H7 (cell line): ENCODE results near the gene TTLL9. TPM values are rescaled to one million over a fixed set of nuclear protein-coding genes. Genes with fewer than 3 reads are reported as not detected.
A peak's percentile ranks its signal among the peaks of the same experiment; 100 is the strongest.

ENCODE experiments used
- DNase-seq: peaks from one replicate; pipeline ENCODE4 v3.0.0; 2012
- H3K27me3 ChIP-seq: 2 replicates; pipeline ENCODE4 v1.6.0; 2011; ENCODE audit warnings: mild to moderate bottlenecking, low read length; ENCODE audit not compliant: control insufficient read depth, insufficient read depth
- H3K36me3 ChIP-seq: replicated peaks from 2 replicates; pipeline ENCODE4 v1.5.1; 2011; ENCODE audit warnings: low read length; ENCODE audit not compliant: control insufficient read depth, insufficient read depth
- H3K4me3 ChIP-seq: 2 replicates; pipeline ENCODE4 v1.5.1; 2011; ENCODE audit warnings: low read depth, mild to moderate bottlenecking, control low read depth, low read length, moderate library complexity; ENCODE audit not compliant: insufficient read depth
- total RNA-seq: library from RNA; depleted of rRNA; stranded (reverse); fragments of >200 nt; shearing (Covaris generic); gene quantifications from 2 replicates; pipeline ENCODE4 v1.2.3, GENCODE V29; 2014

TTLL9 gene
- total RNA-seq, 1 experiment from 2014 or later: 0.14 TPM

DNA sequence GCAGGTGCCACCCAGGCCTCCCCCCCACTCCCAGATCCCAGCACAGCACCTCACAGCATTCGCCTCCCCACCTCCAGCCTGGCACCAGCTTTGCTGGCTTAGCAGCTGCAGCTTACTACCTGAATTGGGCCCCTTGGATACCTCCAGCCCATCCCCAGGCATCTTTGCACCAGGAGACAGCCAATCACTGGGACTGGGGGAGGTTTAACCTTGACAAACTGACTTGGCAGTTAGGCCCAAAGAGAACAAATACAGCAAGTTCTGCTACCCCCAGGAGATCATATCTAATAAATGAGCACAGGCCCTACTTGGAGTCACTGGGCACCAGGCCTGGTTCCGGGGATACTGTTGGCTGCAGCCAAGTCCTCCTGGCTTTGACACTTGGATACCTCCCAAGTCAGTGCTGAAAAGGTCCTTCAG, 72.6 kb downstream of the TTLL9 start:
- H3K36me3 ChIP-seq: peaks cover 25% of the 10 kb centered on the region
- H3K27me3 ChIP-seq: no peaks in the 10 kb centered on the region
- no peak overlapping the region for H3K4me3 ChIP-seq
- no peak for DNase-seq

DNA sequence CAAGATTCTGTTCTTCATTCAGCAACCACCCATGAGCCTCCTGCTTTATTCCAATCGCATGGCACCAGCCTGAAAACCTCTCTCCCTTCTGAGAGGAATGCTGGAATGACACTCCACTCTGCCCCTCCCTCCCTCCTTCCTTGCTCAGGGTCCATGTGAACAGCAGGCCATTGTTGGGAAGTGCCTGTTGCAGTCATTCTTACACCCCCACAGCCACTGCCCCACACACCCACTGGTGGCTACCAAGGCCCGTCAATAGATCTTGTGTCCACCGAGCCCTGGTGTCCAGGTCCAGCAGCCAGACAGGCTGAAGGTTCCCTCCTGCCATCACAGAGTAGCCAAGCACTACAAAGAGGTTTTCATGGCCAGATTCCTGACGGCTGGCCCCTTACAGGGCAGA, 74.9 kb downstream of the TTLL9 start:
- DNase-seq: no peak
- peaks cover 37% of the 10 kb centered on the region for H3K36me3 ChIP-seq
- no peaks in the 10 kb centered on the region for H3K27me3 ChIP-seq

GRCh38 chr20:31945785-31946184, 75.4 kb downstream of the TTLL9 start:
- Histone ChIP-seq H3K4me3 (no peak overlapping the region), H3K27me3 (no peaks in the 10 kb centered on the region), H3K36me3 (peaks cover 37% of the 10 kb centered on the region)
- no peak for DNase-seq

More for the DNA sequence above, 74.9 kb downstream of the TTLL9 start:
- H3K4me3 ChIP-seq: no peak overlapping the region

- Histone ChIP-seq H3K4me3 (no peak overlapping the region), H3K27me3 (no peaks in the 10 kb centered on the region), H3K36me3 (peaks cover 37% of the 10 kb centered on the region)
- DNase-seq: no peak
Observed at GRCh38 chr20:31948008-31948407, 77.6 kb downstream of the TTLL9 start.

DNA sequence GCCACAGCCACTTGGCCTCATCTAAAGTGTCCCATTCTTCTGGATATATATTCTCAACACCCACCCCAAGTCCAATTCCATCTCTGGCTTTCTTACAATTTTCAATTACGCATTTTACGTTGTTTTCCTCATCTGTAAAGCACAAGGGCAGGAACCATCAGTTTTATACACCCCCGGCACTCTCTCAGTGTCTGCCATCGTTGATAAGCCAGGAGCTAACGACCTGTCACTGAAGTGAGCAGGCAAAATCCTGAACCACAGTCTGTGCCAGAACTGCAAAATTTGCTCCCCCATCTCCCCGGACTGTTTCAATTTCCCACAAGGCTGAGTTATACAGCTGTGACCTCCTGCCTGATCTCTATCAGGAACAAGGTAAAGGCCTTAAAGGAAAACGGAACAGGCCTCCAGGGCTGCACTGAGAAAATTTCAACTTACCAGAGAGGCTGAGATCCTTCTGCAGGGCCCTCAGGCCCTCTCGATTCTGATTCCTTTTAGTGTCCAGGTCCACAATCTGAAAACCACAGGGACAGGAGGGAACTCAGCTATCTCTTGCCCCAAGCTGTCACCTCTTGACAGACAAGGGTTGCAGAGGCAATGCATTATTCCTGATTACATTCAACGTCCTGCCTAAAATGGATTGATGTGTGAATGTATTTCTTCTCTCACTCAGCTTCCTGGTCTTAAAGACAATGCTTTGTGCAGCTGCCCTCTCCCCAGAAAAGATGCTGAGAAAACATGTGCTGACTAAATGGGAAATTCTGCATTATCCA, 79.6 kb downstream of the TTLL9 start:
- Histone ChIP-seq H3K27me3 (peaks cover 2% of the 10 kb centered on the region; the same call in 1 of the 2 replicates), H3K4me3 (no peak overlapping the region), H3K36me3 (peaks cover 37% of the 10 kb centered on the region)
- no peak for DNase-seq

GRCh38 chr20:31951203-31951529, 80.7 kb downstream of the TTLL9 start:
- Histone ChIP-seq H3K4me3 (peak overlapping the region; percentile 81), H3K36me3 (peaks cover 27% of the 10 kb centered on the region), H3K27me3 (peaks cover 2% of the 10 kb centered on the region; the same call in 1 of the 2 replicates)
- DNase-seq: no peak

GRCh38 chr20:31951530-31952453, 81.4 kb downstream of the TTLL9 start, which contains the start of gene PDRG1:
TSS of gene PDRG1 (minus strand) at chr20:31952046. CDS start at chr20:31951961, 85 bp downstream.
- H3K36me3 ChIP-seq: peaks cover 24% of the 10 kb centered on the region
- DNase-seq: peak; percentile 99
- H3K27me3 ChIP-seq: peaks cover 2% of the 10 kb centered on the region; the same call in 1 of the 2 replicates
- peak within 1 kb of the TSS; percentile 81 for H3K4me3 ChIP-seq

DNA sequence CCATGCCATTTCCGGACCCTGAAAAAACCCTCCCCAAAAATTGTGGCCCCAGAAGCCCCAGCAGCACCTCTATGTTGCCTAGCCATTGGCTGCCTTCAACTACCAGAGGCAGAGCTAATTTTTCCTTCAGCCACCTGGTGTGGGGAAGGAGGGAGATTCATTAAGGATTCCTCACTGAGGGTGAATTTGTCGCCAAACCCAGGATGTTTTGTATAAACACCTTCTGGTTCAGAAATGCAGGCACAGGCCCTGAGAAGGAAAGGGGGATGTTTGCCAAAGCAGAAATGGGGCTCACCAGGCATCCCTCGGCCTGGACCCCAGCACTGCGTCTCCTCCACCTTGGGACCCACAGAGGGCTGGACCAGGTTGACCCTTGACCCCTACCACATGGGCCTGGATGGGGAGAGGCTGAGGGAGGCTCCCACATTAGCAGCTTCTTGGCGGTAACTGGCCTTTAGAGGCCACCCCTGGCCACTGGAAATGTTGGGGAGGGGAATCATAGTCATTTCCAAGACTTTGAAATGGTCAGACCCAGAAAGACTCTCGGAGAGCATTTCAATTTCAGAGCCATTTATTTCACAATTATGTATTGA, 83.2 kb downstream of the TTLL9 start:
- Histone ChIP-seq H3K4me3 (no peak overlapping the region), H3K36me3 (peaks cover 6% of the 10 kb centered on the region)
- DNase-seq: no peak

DNA sequence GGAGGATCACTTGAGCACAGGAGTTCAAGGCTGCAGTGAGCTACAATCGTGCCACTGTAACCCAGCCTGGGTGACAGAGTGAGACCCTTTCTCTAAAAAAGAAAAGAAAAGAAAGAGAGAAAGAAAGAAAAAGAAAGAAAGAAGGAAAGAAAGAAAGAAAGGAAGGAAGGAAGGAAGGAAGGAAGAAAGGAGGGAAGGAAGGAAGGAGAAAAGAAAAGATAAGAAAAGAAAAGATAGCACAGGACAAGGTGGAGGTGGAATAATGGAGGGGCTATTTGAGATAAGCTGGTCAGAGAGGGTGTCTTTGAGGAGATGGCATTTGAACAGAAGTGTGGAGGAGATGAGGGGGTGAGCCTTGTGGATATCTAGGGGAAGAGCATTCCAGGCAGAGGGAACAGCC, 84.1 kb downstream of the TTLL9 start:
- 0 out of 2 replicates have a peak, but pooled peaks cover 2% of the 10 kb centered on the region for H3K36me3 ChIP-seq
- no peak for DNase-seq
- H3K27me3 ChIP-seq: peaks cover 2% of the 10 kb centered on the region; the same call in 1 of the 2 replicates
- H3K4me3 ChIP-seq: no peak overlapping the region

More for the DNA sequence above, 83.2 kb downstream of the TTLL9 start:
- H3K27me3 ChIP-seq: peaks cover 2% of the 10 kb centered on the region; the same call in 1 of the 2 replicates

- Histone ChIP-seq H3K36me3 (no peaks in the 10 kb centered on the region), H3K27me3 (peaks cover 2% of the 10 kb centered on the region; the same call in 1 of the 2 replicates), H3K4me3 (no peak overlapping the region)
- DNase-seq: no peak
Observed at GRCh38 chr20:31956556-31957526, 86.4 kb downstream of the TTLL9 start.

DNA sequence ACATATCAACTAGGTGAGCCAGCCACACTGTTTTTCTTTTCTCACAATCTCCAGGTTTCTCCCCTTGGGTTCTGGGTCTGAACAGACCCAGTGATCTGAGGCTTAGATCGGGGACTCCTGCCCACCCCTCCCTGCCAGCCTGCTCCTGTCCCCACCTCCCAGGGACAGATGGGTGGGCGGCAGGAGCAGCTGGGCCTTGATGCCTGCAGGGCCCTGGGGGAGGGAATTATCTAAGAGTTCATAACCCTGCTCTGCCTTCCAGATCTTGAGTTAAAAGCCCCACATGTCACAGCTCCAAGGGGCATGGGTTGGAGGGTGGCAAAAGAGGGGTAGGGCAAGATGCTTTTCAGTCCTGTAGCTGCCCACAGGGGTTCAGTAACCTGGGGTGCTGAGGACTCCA, 92.3 kb downstream of the TTLL9 start:
- Histone ChIP-seq H3K36me3 (no peaks in the 10 kb centered on the region), H3K4me3 (no peak overlapping the region), H3K27me3 (peaks cover 14% of the 10 kb centered on the region)
- no peak for DNase-seq

DNA sequence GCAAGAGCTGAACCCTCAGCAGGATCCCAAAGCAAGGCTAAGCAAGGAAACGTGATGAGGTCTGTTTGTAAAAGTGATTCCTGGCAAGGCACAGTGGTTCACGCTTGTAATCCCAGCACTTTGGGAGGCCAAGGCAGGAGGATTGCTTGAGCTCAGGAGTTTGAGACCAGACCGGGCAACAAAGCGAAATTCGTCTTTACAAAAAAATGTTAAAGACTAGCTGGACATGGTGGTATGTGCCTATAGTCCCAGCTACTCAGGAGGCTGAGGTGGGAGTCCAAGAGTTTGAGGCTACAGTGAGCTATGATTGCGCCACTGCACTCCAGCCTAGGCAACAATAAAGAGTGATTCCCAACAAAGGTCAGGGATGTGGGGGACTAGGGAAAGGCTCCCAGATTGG, 93.5 kb downstream of the TTLL9 start:
- no peaks in the 10 kb centered on the region for H3K36me3 ChIP-seq
- peaks cover 17% of the 10 kb centered on the region for H3K27me3 ChIP-seq
- H3K4me3 ChIP-seq: no peak overlapping the region
- DNase-seq: no peak

GRCh38 chr20:31966991-31967655, 96.7 kb downstream of the TTLL9 start:
- H3K36me3 ChIP-seq: no peaks in the 10 kb centered on the region
- peak; percentile 72 for DNase-seq
- peak overlapping the region; percentile 54 for H3K4me3 ChIP-seq
- H3K27me3 ChIP-seq: peaks cover 32% of the 10 kb centered on the region
